Esophagus mucosa (tissue), 1 donor: ENCODE data around the gene MRE11. TPM values are rescaled to one million over a fixed set of nuclear protein-coding genes. Genes with fewer than 3 reads are reported as not detected.
"Not testable (repeated sequence)": the region's sequence is repeated elsewhere in the genome, so short reads cannot be mapped to it uniquely, and the experiment has no call there.

Experiments
- ATAC-seq: fragments of 200-7000 bp; cut with Tn5 transposase; one replicate; pipeline ENCODE4 v1.9.1; 2020
- total RNA-seq: library from RNA; stranded (reverse); gene quantifications from one replicate; pipeline ENCODE4 v1.2.4, GENCODE V29; 2023
- donor health status: DM: yes; HTN: yes; CAD: no.

The MRE11 gene
- 13.3 TPM for total RNA-seq

DNA sequence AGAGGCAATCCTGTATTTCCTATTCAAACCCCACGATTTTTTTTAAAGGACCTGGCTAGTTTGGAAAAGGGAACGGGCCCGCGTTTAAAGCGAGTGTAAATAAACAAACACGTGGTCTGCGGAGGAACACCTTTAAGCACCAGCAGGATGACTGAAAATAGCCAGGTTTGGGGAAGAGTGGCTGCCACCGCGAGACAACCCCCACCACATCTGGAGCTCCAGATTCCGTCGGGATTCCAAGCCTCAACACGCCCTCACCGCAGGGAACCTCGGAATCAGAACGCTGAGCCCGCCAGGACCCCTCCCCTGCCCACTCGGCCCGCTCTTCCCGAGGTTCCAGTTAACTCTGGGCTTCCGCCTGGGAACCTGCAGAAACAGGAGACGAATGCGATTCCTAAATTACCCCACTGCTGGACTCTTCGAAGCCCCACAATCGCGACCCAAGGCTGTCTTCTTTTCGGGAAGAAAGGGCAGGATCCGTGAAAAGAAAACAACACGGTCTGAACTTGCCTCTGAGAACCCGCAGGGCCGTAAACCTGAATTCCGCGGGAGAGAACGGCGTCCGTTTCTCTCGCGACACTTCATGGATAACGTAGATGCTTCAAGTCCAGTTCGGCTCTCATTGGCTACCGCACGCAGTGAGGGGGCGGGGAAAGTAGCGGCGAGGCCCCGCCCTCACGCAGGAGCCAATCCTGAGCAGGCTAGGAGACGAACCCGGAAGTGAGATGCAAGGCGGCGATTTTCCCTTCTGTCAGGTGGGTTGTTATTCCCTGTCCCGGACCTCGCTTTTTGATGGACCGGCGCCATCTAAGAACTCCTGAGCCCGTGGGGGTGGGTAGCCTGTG, at the start of gene MRE11, which contains the start of gene ANKRD49:
TSS of gene MRE11 (minus strand) at position 564 of the 845 bp plus-strand sequence. CDS start 1,043 bp downstream, outside the sequence.
TSS of gene ANKRD49 (plus strand) at position 704 of the 845 bp plus-strand sequence. CDS start 2,710 bp downstream, outside the sequence.
- peak; percentile 100 for ATAC-seq

DNA sequence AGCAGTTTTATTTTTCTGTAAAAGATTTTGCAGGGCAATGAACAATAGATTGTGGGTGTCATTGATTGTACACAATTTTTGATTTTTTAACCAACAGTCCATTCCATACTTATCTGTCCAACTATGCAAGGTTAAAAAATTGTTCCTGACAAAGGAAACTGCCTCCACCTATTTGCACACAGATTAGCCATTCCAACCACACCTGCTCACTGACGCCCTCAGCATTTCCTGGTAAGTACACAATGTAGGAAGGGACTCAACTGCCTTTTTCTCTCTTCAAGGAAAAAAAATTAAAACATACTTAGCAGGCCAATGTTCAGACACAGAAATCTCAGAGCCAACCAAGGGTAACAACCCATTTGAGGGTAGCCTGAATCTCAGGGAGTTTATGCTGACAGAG, 45.8 kb upstream of the MRE11 start:
- ATAC-seq, result peak; percentile 34

DNA sequence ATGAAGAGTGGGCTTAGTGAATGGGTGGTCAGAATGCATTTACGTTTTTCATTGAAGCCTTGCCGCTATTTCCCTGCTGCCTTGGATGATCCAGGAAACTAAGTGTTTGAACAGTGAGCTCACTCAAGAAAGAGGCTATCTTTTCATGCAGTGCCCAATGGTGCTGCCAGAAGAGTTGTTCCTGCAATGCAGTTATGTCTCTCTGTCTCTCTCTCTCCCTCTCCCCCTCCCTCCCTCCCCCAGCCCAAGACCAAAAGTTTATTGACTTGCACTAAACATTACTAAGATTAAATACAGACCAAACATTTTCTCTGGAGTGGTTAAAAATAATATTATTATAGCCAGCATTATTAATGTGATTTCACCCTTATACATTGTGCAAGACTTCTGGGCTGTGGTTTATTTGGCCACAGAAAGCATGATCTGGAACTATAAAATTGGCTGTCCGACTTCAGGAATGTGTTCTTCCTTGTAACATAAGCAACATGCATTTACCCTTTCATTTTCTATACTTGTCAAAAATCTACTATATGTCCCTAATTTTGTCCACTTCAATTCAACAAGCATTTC, 43.5 kb upstream of the MRE11 start:
- no peak for ATAC-seq

DNA sequence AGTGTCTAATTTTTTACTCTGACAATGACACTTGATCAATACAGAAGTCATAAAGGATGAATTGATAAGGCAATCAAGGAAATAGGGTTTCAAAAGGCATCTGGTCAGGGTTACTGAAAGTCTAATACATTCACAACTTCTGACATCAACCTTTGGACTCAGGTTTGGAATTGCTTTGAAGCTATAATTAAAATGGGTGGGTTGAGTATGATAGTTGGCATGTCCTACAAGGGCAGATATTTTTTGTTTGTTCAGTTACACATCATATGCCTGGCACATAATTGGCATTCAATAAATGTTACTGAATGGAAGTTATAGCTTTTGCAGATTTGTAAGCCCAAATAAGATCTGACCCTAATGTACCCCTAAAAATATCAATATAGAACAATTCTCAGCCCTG, 42.7 kb upstream of the MRE11 start:
- ATAC-seq, result no peak

DNA sequence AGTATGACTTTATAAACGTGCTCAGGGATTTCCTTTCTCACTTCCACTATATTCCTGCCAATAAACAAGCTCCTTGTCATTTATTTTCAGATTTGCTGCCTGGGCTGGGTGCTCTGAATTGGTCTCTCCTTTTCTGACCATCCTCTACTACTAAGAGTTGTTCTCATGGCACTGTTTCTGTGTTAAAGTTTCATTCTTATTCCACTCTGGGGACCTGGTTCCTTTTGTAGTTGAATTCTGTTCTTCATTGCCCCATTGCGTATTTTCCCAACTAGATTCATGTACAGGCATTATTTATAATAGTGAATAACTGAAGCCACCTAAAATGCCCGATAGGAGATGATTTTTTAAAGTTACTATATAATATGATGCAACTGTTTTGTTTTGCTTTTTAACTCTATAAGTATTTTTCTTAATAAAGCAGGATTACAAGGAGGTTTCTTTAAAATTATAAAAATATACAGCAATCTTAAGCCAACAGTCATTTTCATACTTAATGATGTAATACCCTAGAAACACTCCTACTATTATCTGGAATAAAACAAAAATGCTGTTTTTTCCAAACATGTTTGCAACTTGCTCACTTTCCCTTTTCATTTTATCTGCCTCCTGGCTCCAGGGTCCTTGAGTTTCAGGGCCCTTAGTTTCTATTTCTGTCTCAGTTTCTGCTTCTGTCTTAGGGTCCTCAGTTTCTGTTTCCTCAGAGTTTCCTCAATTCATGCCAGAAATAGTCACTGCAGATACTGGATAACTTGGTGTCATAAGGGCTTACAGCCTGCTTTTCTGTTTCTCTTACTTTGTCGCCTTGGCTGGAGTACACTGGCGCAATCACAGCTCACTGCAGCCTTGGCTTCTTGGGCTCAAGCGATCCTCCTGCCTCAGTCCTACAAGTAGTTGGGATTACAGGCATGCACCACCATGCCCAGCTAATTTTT, 40.3 kb upstream of the MRE11 start:
- ATAC-seq, result no peak

DNA sequence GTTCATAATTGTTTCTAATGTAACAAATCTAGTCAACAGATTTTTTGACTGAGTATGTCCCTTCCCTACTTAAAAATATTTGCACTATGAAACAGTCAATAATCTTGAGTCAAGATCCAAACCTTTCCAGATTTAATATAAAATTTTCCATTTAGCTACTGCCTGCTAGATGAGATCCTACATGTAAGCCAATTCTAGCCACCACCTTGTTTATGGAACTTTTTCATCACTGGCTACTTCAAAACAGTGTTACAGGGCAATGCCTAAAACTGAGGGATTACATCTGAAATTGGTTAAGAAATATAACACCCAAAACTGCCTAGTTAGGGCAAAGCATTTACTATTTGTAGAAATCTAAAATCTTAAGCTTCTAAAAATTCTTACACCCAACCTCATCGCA, 39.6 kb upstream of the MRE11 start:
- ATAC-seq, result no peak

DNA sequence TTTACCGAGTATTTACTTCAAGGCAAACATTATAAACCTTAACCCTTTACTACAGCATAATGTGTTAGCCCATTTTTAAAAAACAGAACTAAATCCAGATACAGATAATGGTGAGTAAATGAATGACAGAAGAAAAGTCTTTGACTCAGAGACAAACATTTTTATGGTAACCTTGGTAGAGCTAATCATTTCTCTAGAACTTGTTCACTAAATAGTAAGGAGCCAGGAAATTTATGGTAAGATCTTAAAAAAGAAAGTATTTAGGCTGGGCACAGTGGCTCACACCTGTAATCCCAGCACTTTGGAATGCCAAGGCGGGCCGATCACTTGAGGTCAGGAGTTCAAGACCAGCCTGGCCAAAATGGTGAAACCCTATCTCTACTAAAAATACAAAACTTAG, 38.6 kb upstream of the MRE11 start:
- no peak for ATAC-seq

DNA sequence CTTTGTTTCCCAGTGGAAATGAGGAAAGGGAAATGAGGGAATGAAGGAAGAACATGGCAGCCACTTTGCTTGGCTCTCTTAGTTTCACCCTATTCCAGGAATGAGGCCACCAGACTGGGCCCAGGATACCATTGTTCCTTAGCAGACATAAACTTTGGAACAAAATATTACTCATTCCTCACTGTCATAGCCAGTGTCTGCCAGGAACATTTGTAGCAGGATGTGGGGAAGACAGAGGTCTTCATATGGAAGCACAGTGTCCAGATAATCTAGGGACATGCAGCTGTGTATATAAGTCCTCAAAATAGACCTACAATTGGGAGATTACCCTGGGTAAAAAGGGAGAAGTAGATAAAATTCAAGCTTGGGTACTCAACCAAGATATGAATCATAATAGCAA, 34.9 kb upstream of the MRE11 start:
- no peak for ATAC-seq

DNA sequence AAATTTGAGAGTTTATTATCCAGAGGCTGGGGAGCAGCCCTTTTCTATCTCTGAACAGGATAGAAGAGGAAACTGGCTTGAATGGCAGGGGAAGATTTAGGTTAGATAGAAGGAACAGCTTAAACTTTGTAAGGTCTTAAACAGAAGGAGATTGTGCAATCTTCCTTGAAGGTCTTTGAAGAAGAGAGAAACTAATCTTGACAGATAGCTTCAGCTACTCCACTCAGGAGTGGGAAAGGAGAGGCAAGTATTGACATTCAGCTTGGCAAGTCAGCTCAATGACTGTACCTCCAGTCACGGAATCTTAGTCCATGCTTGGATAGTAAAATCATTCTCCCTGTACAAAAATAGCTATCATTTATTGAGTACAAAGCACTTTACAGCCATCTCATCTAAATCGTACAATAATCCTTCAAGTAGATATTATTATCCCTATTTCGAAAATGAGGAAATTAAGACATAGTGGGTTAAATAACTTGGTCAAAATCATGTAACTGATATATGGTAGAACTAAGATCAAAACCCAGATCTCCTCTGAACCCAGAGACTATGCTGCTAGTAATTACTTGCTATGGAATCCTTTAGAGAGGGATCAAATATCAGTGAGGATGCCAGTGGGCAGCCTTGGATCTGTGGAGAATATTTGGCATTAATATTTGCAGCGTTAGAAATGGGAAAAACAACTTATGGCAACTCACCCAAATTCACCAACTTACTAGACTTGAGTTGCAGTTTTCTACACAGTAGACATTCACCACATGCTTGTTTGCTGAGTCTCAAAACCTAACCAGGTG, 33.2 kb upstream of the MRE11 start:
- ATAC-seq, result peak; percentile 66

DNA sequence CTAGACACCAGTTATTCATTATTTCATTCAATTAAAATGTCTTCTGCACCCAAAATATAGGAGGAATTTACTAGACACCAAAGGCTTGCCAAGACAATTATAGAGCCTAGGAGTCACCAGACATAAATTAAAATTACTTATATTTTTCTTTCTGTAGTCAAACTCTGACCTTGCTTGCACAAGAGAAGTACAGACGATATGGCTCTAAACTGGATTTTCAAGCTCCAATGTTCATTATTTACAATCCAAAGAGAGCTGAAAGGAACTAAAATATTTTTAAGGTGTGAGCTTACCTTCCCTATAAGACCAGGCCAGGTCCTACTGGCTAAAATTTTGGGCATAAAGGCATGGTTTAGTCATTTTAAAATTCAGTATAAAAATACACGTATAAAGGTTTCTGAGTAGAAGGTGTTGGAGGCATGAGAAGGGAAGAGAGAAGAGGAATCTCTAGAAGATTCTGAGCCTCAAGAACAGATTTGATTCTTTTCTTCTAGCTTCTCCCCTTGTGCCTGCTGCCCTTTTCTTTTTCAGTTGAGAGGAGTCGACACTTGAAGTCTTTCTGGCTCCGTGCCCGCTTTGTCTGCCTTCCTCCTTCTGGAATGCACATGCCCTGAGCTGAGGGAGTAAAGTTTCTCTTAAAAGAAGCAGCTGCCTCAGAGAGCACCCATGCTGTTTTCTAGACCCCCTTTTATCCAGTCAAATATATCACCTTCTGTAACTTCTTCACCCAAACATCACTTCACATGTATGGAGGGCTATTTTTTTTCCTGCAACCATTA, 32.1 kb upstream of the MRE11 start:
- ATAC-seq, result peak; percentile 17

DNA sequence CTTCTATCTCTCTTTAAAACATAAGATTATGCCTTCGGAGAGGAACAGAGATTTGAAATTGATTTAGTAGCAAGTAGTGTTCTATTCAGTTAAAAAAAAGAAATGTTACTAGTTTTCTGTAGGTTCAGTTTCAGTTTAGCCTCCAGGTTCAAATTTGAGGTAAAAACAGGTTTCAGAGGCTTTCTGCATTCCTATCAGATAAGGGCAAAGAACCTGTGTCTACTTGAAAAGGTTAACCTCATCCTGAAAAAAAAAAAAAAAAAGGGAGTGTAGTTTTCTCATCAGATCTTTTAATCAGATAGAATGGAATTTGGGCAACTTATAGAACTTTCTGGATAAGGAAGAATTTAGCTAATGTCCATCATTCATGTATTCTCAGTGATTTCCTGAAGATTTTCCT, 30.7 kb upstream of the MRE11 start:
- ATAC-seq, result no peak

DNA sequence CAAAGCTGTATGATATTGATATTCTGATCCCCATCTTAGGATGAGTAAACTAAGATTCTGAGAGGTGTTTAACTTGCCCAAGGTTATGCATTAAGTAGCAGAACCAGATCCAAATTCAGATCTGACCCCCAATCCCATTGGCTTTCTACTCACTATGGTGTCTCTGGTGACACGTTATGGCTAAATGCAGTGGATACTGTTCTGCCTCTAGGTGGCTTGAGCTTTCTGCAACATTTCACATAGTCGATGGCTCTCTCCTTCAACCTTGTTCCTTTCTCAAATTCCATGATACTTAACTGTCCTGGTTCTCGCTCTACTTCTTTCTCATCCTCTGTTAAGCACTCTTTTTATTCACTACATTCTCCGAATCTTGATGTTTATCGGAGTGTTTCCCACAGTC, 28.0 kb upstream of the MRE11 start:
- peak; percentile 36 for ATAC-seq

DNA sequence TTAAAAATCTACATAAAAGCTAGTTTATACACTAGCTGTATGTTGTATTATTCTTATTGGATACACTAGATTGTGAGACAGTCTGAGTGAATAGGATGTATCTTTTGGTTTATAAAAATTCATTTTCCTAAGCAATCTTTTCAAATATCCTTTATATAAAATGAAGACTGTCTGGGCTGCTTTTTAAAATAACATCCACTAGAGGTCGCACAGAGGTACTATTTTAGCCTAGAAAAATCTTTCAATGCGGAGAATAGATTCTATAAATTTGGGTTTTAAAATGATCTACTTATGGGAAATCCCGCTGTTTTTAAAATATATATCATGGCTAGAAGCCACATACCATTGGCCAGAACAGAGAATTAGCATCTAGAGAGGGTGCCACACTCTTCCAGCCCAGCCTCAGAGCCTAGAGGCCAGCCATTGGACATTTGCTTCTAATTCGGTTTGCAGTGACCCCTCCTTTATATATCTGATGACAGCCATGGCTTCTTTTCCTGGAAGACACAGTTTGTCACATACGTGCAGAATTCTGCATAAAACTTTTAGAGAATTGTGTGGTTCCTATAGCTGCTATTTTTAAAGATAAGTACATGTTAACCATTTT, 25.9 kb upstream of the MRE11 start:
- ATAC-seq, result no peak

DNA sequence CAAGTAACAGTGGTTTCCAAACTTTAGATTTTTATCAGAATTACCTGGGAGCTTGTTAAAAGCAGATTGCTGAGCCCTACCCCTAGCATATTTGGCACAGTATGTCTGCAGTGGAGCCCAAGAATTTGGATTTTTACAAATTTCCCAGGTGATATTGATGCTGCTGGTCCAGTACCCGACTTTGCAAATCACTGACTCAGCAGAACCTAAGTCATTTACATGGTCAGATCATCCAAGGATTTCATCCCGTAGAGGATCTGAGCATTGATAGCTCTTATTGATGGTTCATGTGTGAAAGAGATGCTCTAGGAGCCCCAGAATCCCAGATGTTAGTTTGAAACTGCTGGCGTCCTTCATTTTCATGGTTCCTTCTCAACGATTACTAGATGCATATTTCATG, 24.7 kb upstream of the MRE11 start:
- no peak for ATAC-seq

DNA sequence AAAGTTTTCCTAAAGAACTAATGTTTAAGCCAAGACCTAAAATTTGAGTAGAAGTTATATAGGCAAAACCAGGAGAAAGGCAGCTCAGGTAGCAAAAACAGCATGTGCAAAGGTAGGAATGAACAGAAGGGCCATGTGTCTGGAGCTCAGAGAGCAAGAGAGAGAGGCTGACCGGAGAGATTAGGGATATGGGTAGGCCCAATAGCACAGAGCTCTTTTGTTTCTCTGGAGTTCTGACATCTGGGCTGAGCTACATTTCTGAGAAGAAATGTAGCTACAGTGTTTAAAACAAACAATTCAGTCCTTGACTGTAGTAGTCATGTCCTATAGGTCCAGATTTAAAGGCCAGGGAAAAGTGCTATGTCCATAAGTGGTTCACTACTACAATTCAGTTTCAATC, 23.1 kb upstream of the MRE11 start:
- no peak for ATAC-seq

DNA sequence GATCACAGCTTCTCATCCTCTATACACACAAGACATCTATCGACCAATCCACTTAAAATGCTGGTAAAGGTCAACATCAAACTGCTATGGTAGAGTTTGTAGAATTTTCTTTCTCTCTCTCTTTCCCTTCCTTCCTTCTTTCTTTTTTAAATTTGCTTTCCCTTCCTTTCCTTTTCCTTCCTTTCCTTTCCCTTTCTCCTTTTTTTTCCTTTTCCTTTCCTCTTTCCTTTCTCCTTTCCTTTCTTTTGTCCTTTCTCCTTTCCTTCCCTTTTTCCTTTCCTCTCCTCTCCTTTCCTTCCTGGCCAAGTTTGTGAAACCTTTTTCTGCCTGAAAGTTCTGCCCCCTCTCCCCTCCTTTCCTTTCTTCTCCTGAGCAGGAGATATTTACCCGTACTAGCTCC, 21.8 kb upstream of the MRE11 start:
- no peak for ATAC-seq

DNA sequence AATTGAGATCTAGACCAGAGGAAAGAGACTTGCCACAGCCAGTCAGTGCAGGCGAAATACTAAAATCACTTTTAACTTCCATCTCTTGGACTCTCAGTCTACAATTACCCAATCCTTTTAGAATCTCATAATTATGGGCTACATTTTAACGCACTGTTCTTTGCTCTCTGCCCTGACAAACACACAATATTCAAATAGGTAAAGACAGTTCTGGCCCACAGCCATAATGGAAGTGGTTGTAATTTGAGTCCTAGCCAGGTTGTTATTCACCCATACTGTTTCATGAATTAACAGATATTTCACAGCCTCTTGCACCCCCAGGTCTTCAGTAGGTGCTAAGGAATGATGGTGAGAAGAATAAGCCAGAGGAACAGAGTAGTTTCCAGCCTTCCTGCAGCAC, 19.4 kb upstream of the MRE11 start:
- no peak for ATAC-seq

DNA sequence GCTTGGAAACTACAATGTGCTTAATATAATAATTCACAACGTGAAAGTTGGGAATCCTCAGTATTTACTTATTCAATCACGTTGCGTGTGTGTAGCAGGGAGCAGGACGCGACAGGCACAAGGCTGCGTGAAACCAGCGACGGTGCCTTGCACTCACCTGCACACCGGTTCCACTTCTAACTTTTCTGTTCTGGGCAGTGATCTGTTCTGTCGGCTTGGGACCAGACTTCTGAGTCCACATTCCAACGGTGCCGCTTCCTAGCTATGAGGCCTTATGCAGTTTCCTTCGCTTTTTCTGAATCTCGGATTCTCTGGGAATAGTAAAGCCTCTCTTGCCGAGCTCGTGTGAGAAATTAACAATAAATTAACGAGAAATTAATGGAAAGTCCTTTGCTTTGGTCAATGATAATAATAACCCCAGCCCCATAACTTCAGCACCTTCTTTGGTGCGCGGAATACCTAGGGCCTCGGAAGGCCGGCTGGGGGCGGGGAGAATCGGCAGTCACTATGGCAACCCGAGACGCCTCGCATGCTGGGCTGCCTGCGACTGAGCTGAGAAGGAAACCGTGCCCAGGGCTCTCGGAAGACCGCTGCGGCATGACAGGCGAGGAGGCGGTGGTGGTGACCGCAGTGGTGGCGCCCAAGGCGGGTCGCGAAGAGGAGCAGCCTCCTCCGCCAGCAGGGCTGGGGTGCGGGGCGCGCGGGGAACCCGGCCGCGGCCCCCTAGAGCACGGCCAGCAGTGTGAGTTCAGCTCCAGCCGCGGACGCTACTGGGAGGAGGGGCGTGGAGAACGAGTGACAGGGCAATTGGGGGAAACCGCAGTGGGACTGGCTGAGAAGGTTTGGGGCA, 18.5 kb upstream of the MRE11 start, which contains the start of gene C11orf97:
TSS of gene C11orf97 (plus strand) at position 530 of the 850 bp plus-strand sequence. CDS start at position 598, 68 bp downstream.
- ATAC-seq, result peak; percentile 61

DNA sequence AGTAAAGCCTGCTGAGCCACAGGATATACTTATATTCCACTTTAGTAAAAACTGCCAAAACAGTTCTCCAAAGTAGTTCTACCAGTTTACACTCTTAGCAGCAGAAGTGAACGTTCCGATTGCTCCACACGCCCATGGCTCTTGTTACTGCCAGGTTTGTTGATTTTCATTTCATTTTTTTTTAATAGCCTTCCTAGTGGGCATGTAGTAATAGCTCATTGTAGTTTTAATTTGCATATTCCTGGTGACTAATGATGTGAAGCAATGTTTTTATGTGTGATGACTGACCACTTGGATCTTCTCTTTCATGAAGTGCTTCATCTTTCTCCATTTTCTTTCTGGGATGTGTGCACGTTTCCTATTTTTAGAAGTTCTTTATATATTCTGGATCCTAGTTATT, 13.8 kb upstream of the MRE11 start:
- ATAC-seq, result peak; percentile 91

DNA sequence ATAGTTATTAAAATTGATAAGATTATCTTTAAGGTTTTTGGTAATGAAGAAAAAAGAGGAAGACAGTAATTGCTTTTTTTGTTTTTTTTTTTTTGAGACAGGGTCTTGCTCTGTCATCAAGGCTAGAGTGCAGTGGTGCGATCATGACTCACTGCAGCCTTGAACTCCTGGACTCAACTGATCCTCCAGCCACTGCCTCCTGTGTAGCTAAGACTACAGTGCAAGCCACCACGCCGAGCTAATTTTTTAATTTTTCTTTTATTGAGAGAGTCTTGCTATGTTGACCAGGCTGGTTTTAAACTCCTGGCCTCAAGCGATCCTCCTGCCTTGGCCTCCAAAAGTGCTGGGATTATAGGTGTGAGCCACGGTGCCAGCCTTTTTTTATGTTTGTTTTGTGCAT, 12.9 kb upstream of the MRE11 start:
- ATAC-seq, result not testable (repeated sequence)
